SK-N-SH (cell line): ENCODE measurements around the gene MON1A. TPM values are rescaled to one million over a fixed set of nuclear protein-coding genes. Genes with fewer than 3 reads are reported as not detected.
A peak's percentile ranks its signal among the peaks of the same experiment; 100 is the strongest.
"Not testable (repeated sequence)": the region's sequence is repeated elsewhere in the genome, so short reads cannot be mapped to it uniquely, and the experiment has no call there.

Source experiments
- CTCF ChIA-PET: fragments of 300-600, 350-600 bp; formaldehyde crosslinking; extraction: SDS; loops from one replicate; lab custom pipeline; 2021; lab: Yijun Ruan, JAX
- POLR2A ChIA-PET: fragments of 350-600 bp; sonication (Branson Sonifier 250); formaldehyde crosslinking; extraction: SDS; loops from one replicate; lab custom pipeline; 2020; ENCODE audit warnings: antibody characterized with exemption, inconsistent platforms; lab: Yijun Ruan, JAX
- DNase-seq: peaks from one replicate; pipeline ENCODE4 v3.0.0; 2012
- H2AFZ ChIP-seq: fragments of 200-600 bp; sonication (generic); 2 replicates; pipeline ENCODE4 v1.8.1; 2016; ENCODE audit warnings: antibody characterized with exemption, mild to moderate bottlenecking, low read depth
- H3F3A ChIP-seq: fragments of 200-600 bp; sonication (generic); replicated peaks from 2 replicates; pipeline ENCODE3; 2016; ENCODE audit warnings: antibody characterized with exemption, mild to moderate bottlenecking; ENCODE audit not compliant: insufficient read depth
- H3K27ac ChIP-seq, 2 experiments: fragments of 200-500 bp in 1 of 2; fragments of 200-600 bp in 1 of 2; sonication (Bioruptor generic) in 1 of 2; sonication (generic), shearing (Covaris generic) in 1 of 2; 2 replicates each; pipeline versions ENCODE4 v1.5.1 to v1.6.1; 2014 to 2016; ENCODE audit warnings: low read depth in 2 of 2, inconsistent platforms in 1 of 2, low read length in 1 of 2, mild to moderate bottlenecking in 1 of 2, mixed read lengths in 1 of 2
- H3K27me3 ChIP-seq: fragments of 200-600 bp; sonication (generic), shearing (Covaris generic); 2 replicates; pipeline ENCODE4 v1.6.1; 2016; ENCODE audit warnings: mixed run types; ENCODE audit not compliant: insufficient read depth
- H3K36me3 ChIP-seq, 2 experiments: fragments of 200-500 bp in 1 of 2; fragments of 200-600 bp in 1 of 2; sonication (Bioruptor generic) in 1 of 2; sonication (generic) in 1 of 2; replicated peaks in 1 of 2; 2 replicates each; pipeline versions ENCODE3 to v1.5.1; 2014 to 2016; ENCODE audit warnings: low read length in 1 of 2, mild to moderate bottlenecking in 1 of 2; ENCODE audit not compliant: insufficient read depth in 2 of 2, control insufficient read depth in 1 of 2
- H3K4me1 ChIP-seq, 2 experiments: fragments of 200-500 bp in 1 of 2; fragments of 200-600 bp in 1 of 2; sonication (Bioruptor generic) in 1 of 2; sonication (generic), shearing (Covaris generic) in 1 of 2; 2 replicates each; pipeline versions ENCODE4 v1.5.1 to v1.6.1; 2014 to 2016; ENCODE audit warnings: low read depth in 1 of 2, low read length in 1 of 2, mixed run types in 1 of 2; ENCODE audit not compliant: insufficient read depth in 2 of 2, control insufficient read depth in 1 of 2
- H3K4me2 ChIP-seq: fragments of 200-600 bp; sonication (generic), shearing (Covaris generic); 2 replicates; pipeline ENCODE4 v1.6.1; 2017; ENCODE audit warnings: mixed run types
- H3K4me3 ChIP-seq, 2 experiments: fragments of 200-500 bp in 1 of 2; fragments of 200-600 bp in 1 of 2; sonication (Bioruptor generic) in 1 of 2; sonication (generic), shearing (Covaris generic) in 1 of 2; 2 replicates each; pipeline versions ENCODE4 v1.5.1 to v1.8.1; 2014 to 2016; ENCODE audit warnings: low read depth in 2 of 2, inconsistent platforms in 1 of 2, low read length in 1 of 2, mild to moderate bottlenecking in 1 of 2, mixed read lengths in 1 of 2, moderate library complexity in 1 of 2
- H3K79me2 ChIP-seq: fragments of 200-600 bp; sonication (generic); 2 replicates; pipeline ENCODE4 v1.8.1; 2017; ENCODE audit warnings: mild to moderate bottlenecking; ENCODE audit not compliant: insufficient read depth
- H3K9ac ChIP-seq: fragments of 200-600 bp; sonication (generic); 2 replicates; pipeline ENCODE4 v1.6.1; 2017; ENCODE audit warnings: mixed run types
- H3K9me2 ChIP-seq: fragments of 200-600 bp; sonication (generic); 2 replicates; pipeline ENCODE4 v1.6.1; 2017; ENCODE audit warnings: mixed run types
- H3K9me3 ChIP-seq: fragments of 200-600 bp; sonication (generic); 2 replicates; pipeline ENCODE4 v1.6.1; 2017; ENCODE audit warnings: mixed run types, mild to moderate bottlenecking, moderate library complexity
- H4K20me1 ChIP-seq: fragments of 200-600 bp; sonication (generic); 2 replicates; pipeline ENCODE4 v1.6.1; 2017; ENCODE audit warnings: mild to moderate bottlenecking, mixed run types; ENCODE audit not compliant: insufficient read depth
- CHD2 ChIP-seq: fragments of 150-350 bp; IDR thresholded peaks from 2 replicates; pipeline ENCODE4 v1.6.1; 2018; ENCODE audit warnings: low read length; ENCODE audit not compliant: partially characterized antibody
- CTCF ChIP-seq: fragments of 200-600 bp; sonication (generic); IDR thresholded peaks from 2 replicates; pipeline ENCODE4 v1.6.1; 2017; ENCODE audit warnings: antibody characterized with exemption, mild to moderate bottlenecking, moderate library complexity
- FOSL2 ChIP-seq: IDR thresholded peaks from 2 replicates; pipeline ENCODE4 v1.4.0; 2012; ENCODE audit warnings: low read depth, mild to moderate bottlenecking, moderate library complexity, borderline replicate concordance
- JUND ChIP-seq: IDR thresholded peaks from 2 replicates; pipeline ENCODE4 v1.4.0; 2012
- MAX ChIP-seq: IDR thresholded peaks from 2 replicates; pipeline ENCODE4 v1.4.0; 2012; ENCODE audit warnings: low read depth
- MEF2A ChIP-seq: IDR thresholded peaks from 2 replicates; pipeline ENCODE4 v1.4.0; 2012; ENCODE audit warnings: low read depth, borderline replicate concordance
- MXI1 ChIP-seq: IDR thresholded peaks from 2 replicates; pipeline ENCODE4 v1.6.1; 2012; ENCODE audit warnings: mild to moderate bottlenecking, low read depth, low read length, improper control_type of control experiment
- NFIC ChIP-seq: IDR thresholded peaks from 2 replicates; pipeline ENCODE4 v1.4.0; 2012; ENCODE audit warnings: borderline replicate concordance
- RAD21 ChIP-seq: IDR thresholded peaks from 2 replicates; pipeline ENCODE4 v1.6.1; 2012; ENCODE audit warnings: mild to moderate bottlenecking, low read length
- REST ChIP-seq: IDR thresholded peaks from 2 replicates; pipeline ENCODE4 v1.6.1; 2012; ENCODE audit warnings: mild to moderate bottlenecking, low read depth, low read length, moderate library complexity
- RXRA ChIP-seq: IDR thresholded peaks from 2 replicates; pipeline ENCODE4 v1.4.0; 2012; ENCODE audit warnings: low read depth, mild to moderate bottlenecking, borderline replicate concordance
- TEAD4 ChIP-seq: IDR thresholded peaks from 2 replicates; pipeline ENCODE4 v1.4.0; 2012; ENCODE audit warnings: mild to moderate bottlenecking, borderline replicate concordance; ENCODE audit not compliant: insufficient read depth
- USF1 ChIP-seq: IDR thresholded peaks from 2 replicates; pipeline ENCODE4 v1.4.0; 2012; ENCODE audit warnings: low read depth, borderline replicate concordance
- YY1 ChIP-seq: IDR thresholded peaks from 2 replicates; pipeline ENCODE4 v1.4.0; 2012; ENCODE audit warnings: low read depth, mild to moderate bottlenecking
- WGBS: methylation state at CpG from one replicate; pipeline ENCODE4 v1.1.6; 2017; ENCODE audit warnings: low lambda C conversion rate; 5-methylcytosine and 5-hydroxymethylcytosine counted together
- polyA plus RNA-seq, 3 experiments: library from polyadenylated mRNA; depleted of rRNA; stranded (reverse); fragments of >200 nt; gene quantifications; 2 replicates each; pipeline ENCODE4 v1.2.3, GENCODE V29; 2012

MON1A gene
- polyA plus RNA-seq, 1 of the 3 experiments (the other 2 are of a cell fraction), result 12.0 TPM

GRCh38 chr3:49924683-49925082, 4.9 kb downstream of the MON1A start:
- peak overlapping the region in 1 of 2 experiments; percentile 14; a peak in 1 of 4 replicates for H3K27ac ChIP-seq

GRCh38 chr3:49917806-49918590, 11.6 kb downstream of the MON1A start:
- H4K20me1 ChIP-seq, H2AFZ ChIP-seq, H3K9me3 ChIP-seq, H3K36me3 ChIP-seq, H3K27me3 ChIP-seq, POLR2A ChIA-PET, H3K9ac ChIP-seq, H3K79me2 ChIP-seq, H3K27ac ChIP-seq, H3K4me1 ChIP-seq, DNase-seq, H3K4me2 ChIP-seq, H3K4me3 ChIP-seq, H3K9me2 ChIP-seq, H3F3A ChIP-seq: not testable (repeated sequence)
- CTCF ChIA-PET, result interaction anchor here (1.3 to 2.1 kb wide), 2 partner anchors 12 to 115 kb away, joined by 3 to 7 read pairs; partner anchors contain the start of genes INKA1 and MON1A
- 95% methylated on average over 19 of the region's 19 CpGs for WGBS

More at GRCh38 chr3:49924683-49925082, 4.9 kb downstream of the MON1A start:
- Histone ChIP-seq H4K20me1 (no peaks in the 10 kb centered on the region), H3K9me3 (no peaks in the 10 kb centered on the region), H3F3A (peaks cover 4% of the 10 kb centered on the region), H3K79me2 (peaks cover 7% of the 10 kb centered on the region; the same call in 1 of the 2 replicates), H3K4me3 (no peak overlapping the region), H3K4me1 (peaks cover 0 to 5% of the 10 kb centered on the region in 2 experiments; a peak in 1 of 4 replicates), H2AFZ (no peak overlapping the region), H3K9me2 (no peaks in the 10 kb centered on the region), H3K36me3 (no peaks in the 10 kb centered on the region), H3K27me3 (no peaks in the 10 kb centered on the region), H3K9ac (no peak overlapping the region), H3K4me2 (no peak overlapping the region)
- CTCF ChIA-PET, result no interaction called here
- DNase-seq, result no peak
- WGBS, result 49% methylated on average over 2 of the region's 2 CpGs
- POLR2A ChIA-PET, result no interaction called here
- TF ChIP-seq JUND, result peak; percentile 49; the same call in 1 of the 2 replicates
- no peak for TF ChIP-seq RXRA
- TF ChIP-seq USF1, result no peak
- no peak for TF ChIP-seq YY1
- TF ChIP-seq REST, result no peak
- no peak for TF ChIP-seq RAD21
- no peak for TF ChIP-seq NFIC
- TF ChIP-seq FOSL2, result peak; percentile 79; the same call in 1 of the 2 replicates
- TF ChIP-seq CTCF, result no peak
- TF ChIP-seq MEF2A, result no peak
- no peak for TF ChIP-seq CHD2
- TF ChIP-seq MXI1, result no peak
- no peak for TF ChIP-seq TEAD4
- TF ChIP-seq MAX, result no peak
